DMS53 treated with DMSO at 0.1 percent for 48 hours (cell line): ENCODE measurements around the gene KCNC3.

Experiments used
- DNase-seq: peaks from one replicate; lab custom pipeline; 2025; ENCODE audit not compliant: unreplicated experiment; lab: John Stamatoyannopoulos, UW

The KCNC3 gene

DNA sequence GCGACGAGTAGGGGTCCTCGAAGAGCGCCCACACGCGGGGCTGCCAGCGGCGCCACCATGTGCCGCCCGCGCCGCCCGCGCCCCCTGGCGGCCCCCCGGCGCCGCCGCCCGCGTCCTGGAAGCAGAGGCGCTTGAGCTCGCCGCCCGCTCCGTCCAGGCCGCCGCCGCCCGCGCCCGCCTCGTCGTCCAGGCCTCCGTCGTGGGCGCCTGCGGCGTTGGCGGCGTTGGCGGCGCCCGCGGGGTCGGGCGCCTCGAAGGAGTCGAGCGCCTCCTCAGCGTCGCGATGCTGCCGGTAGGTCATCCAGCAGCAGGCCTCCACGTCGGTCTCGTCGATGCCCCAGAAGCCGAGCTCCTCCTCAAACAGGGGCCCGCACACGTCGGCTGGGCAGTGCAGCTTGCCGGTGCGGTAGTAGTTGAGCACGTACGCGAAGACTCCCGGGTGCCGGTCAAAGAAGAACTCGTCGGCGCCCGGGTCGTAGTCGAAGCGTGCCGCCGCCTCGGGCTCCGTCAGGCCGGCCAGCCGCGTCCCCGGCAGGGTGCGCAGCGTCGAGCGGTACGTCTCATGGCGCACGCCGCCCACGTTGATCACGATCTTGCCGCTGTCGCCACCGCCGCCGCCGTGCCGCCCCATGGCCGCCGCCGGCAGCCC lies 829 bp downstream of the KCNC3 start:
- DNase-seq = no peak

DNA sequence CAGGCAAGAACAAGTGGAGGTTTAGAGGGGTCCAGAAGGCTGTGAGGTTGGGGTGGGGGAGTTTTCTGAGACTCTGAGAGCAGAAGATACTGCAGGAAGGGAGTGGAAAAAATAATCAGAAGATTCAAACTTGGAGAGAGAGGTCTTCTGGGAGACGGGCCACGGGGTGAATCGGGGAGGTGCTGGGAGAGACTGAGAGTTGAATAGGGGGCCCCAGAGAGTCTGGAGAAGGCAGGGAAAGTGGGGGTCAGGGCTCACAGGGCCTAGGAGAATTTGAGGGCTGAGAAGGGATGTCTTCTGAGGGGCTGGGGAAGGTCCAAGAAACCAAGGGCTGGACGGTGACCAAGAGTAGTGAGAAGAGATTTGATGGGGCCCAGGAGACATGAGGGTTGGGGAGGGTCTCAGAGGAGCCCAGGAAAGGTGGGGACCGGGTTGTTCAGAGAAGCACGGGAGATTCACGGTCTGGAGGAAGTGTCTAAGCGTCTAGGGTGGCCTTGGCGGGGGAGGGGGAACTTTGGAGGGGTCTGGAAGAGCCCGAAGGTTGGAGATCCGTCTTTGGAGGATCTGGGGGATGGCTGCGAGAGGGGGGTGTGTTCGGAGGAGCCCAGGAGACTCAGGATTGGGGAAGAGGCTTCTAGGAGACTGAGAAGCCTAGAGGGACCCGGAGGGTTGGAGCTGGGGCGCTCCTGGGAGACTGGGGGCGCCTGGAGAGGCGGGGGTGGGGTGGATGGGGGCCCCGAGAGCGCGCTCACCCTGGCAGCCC lies 1.5 kb downstream of the KCNC3 start:
- no peak for DNase-seq

DNA sequence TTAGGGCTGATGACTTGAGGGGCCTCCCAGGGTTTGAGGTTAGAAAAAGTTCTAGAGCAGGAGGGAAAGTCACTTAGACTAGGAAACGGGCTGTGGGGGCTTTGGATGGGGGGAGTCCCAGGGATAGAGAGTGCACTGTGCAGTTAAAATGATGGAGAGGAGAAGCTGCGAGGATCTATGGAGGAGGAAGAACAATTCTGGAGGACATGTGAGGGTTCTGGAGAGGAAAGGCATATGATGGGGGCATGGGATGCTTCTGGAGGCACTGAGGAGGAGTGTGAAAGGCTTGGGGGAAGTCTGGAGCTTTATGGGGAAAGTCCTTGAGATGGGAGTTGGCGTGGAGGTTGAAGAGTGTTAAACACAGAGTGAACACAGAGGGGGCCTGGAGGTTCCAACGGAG lies 2.2 kb downstream of the KCNC3 start:
- DNase-seq = no peak

DNA sequence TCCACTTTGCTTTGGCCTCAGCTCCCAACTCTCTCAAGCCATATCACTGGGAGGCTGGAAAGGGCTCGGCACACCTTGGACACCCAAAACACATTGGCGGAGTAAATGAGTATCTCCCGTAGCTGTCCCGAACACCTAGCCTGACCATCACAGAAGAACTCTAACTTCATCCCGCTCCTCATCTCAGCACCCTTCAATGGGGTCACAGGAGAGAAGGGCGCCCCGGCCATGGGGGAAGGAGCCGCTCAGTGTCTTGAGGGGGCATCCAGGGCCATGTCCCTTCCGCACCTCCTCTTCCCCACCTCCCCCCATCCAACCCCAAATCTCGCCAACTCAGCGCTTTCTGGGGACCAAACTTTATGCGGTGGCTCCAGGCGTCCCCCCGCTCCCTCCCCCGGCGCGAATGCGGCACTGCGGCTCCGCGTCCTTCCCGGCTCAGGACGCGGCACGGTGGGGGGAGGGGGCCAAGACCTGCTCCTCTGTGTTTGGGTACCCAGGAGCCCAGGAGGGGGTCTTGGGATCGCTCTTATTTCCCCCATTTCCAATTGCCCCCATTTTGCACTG lies 3.0 kb downstream of the KCNC3 start:
- DNase-seq = no peak

DNA sequence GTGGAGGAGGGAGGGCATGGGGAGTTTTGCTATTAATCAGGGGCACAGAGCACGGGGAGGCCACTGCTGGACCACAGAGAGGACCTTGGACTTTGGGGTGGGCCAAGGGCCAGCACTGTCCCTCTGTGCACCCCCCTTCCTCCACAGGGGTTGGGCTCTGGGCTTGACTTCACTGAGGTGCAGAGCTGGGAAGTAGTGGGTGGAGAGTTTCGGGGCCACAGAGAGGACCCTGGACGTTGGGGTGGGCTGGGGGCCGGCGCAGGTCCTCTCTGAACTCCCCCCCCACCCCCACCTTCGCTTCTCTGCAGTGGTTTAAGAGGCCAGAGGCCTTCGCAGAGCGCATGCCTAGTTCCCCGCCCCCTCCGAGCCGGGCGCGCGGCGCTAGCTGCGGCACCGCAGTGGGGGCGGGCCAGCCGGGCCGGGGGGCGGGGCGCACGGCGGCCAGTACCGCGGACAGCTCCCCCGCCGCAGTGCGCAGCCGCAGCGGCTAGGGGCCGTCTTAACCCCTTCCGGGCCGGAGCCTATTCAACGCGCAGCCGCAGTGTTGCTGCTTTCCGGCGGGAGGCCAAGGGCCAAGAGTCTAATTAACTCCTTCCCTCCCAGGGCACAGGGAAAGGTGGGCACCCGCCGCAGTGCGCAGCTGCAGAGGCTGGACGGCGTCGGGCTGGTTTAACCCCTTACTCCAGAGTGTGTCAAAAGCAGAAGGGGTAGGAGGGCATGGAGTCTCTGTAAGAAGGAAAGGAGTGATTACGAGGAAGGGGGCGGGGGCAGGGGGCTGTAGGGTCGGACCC lies 3.7 kb downstream of the KCNC3 start:
- DNase-seq = peak; percentile 45

DNA sequence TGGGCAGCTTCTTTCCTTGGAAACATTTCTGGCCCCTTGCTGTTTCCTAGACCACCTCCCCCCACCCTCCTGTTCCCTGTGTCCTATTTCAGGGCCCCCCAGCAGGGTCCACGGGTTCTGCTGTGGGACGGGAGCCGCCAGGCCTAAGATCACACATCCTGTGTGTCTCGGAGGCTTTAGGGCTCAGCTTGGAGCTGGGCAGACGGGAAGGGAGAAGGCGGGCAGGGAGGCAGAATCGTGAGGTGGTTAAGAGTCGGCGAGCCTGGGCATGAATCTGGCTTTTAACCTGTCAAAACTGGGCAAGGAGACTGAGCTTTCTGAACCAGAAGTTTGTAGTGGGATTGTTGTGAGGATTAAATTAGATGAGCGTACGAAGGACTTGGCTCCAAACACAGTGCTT lies 4.8 kb downstream of the KCNC3 start:
- no peak for DNase-seq

DNA sequence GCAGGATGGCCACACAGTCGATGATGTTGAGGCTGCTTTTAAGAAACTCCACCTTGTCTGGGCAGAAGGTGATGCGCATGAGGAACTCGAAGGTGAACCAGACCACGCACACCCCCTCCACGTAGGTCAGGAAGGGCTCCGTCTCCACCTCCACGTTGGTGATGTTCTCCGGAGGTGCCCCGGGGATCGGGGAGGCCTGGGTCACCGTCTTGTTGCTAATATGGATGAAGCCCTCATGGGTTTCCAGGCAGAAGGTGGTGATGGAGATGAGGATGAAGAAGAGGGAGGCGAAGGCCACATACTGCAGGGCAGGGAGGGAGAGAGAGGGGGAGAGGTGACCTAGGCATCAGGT lies 5.4 kb downstream of the KCNC3 start:
- DNase-seq = no peak

DNA sequence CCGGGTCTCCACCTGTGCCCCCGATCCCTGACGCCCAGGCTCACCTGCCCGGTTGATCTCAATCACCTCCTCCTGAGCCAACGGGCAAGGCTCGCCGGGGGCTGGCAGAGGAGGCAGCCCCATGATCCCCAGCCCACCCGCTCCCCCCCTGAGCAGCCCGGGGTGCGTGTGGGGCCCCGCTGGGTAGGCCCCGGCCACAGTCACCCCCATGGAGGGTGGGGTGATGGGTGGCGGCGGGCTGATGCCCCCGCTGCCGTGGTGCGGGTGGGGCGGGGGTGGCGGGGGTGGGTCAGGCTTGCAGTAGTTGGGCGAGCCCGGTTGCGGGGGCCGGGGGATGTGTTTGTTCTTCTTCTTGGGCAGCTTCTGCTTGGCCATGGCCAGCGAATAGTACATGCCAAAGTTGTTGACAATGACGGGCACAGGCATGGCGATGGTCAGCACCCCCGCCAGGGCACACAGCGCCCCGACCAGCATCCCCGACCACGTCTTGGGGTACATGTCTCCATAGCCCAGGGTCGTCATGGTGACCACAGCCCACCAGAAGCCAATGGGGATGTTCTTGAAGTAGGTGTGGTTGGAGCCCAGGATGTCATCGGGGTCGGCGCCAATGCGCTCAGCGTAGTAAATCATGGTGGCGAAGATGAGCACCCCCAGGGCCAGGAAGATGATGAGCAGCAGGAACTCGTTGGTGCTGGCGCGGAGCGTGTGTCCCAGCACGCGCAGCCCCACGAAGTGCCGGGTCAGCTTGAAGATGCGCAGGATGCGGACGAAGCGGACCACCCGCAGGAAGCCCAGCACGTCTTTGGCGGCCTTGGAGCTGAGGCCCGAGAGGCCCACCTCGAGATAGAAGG lies 6.0 kb downstream of the KCNC3 start:
- no peak for DNase-seq

DNA sequence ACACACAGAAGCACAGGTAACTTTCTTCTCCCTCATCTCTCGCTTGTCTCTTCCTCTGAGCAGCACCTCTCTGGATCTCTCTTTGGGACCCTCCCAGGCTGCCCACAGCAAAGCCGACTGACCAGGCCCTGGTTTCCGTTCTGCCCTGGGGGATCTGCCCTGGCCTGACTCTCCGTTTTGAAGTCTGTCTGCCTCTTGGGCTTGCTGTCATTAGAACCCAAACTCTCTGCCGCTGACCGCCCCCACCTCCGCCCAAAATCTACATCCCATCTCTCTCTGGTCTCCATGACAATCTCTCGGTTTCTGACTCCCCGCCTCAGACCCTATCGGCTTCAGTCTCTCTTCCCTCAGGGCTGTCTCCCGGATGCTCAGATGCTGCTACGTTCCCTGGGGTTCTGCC lies 6.9 kb downstream of the KCNC3 start:
- no peak for DNase-seq

DNA sequence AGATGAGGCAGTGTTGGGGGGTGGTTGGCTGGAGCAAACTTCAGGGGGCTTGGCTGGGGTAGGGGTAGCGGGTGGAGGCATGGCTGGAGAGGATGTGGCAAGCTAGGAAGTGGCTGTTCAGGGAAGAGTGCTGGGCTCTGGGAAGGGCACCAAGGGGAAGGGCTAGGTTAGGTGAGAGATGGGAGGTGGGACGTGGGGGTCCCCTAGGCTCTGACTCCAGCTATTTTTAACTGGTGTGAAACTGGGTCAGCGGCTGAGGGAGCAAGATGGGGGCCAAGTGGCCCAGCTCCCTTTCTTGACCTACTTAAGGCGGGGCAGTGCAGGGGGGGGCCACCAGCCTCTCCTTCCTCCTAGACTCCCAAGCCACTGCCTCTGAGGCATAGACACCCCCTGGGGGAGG lies 7.3 kb downstream of the KCNC3 start:
- DNase-seq = no peak

DNA sequence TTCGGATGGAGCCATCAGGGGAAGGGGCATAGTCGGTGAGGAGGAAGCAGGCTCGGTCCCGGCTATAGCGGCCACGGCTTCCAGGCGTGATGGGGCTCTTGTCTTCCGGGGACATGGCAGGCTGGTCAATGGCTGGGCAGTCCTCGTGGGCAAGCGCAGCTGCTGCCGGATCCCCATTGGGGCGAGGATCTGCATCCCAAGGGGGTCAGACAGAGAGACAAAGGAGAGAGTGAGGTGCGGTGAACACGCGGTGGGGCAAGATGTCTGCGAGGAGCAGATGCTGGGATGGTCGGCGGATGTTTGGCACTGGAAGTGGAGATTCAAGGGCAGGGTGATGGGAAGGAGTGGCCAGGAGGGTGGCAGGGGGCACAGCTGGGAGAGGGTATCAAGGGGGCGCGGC lies 8.6 kb downstream of the KCNC3 start:
- DNase-seq = no peak

DNA sequence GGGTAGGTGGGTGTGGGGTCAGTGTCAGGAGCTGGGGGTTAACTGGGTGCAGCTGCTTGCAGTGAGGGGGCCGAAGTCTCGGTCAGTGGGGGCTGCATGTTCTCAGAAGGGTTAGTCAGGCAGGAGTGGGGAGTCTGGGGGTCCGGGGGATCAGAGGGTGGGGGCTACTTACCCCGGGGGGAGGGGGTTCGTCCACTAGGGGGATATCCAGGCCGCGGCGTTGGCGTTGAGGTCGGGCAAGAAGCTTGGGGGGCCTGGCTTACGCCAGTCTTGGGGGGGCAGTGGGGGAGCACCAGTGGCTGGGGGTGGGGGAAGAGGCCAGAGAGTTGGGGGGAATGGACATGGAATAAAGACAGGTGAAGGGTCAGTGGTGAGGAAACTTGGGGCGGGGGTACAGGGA lies 9.1 kb downstream of the KCNC3 start:
- no peak for DNase-seq

DNA sequence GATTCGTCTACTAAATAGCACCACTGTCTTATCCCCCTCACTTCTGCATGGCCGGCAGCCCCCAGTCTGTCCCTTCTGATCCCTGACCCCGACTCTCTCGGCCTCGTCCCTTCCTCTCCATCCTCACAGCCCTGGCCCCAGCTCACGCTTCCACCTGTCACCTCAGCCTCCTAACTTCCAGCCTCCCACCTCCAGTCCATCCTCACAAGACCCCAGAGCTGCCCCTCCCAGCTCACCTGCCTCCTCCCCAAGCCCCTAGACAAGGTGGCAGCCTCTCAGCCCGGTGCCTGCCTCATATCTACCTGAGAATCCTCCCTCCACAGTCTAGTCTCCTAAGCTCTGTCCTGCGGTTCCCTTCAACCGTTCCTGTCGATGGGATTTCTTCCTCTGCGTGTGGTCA lies 10.0 kb downstream of the KCNC3 start:
- no peak for DNase-seq

DNA sequence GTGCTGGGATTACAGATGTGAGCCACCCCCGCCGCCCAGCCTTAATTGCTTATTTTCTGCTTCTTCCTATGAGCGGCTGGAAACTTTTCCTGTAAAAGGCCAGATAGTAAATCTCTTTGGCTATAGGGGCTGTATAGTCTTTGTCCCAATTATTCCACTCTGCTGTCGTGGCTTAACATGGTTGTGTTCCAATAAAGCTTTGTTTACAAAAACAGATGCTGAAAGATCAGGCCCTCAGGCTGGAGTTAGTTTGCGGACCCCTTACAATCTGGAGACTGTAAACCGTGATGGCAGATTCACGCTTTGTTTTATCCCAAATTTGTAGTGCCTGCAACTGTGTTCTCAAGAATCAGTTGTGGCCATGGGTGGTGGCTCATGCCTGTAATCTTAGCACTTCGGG lies 10.7 kb downstream of the KCNC3 start:
- DNase-seq = no peak

DNA sequence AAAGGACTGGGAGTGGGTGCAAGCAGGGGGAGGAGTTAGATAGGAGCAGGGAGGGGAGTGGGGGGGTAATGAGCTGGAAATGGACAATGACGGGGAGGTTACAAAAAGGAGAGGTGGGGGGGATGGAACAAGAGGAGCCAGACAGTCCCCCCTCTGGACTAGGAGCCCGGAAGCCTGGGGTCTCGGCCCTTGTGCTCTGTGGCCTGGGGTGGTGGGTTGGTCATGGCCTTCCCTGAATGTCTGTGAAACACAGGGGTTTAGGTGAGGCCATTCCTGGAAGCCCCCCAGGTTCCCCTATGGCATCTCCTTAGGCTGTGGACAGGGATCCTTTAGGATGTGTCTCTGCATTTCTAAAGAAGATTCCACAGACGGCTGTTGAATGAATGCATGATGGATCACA lies 12.1 kb downstream of the KCNC3 start:
- DNase-seq = no peak

DNA sequence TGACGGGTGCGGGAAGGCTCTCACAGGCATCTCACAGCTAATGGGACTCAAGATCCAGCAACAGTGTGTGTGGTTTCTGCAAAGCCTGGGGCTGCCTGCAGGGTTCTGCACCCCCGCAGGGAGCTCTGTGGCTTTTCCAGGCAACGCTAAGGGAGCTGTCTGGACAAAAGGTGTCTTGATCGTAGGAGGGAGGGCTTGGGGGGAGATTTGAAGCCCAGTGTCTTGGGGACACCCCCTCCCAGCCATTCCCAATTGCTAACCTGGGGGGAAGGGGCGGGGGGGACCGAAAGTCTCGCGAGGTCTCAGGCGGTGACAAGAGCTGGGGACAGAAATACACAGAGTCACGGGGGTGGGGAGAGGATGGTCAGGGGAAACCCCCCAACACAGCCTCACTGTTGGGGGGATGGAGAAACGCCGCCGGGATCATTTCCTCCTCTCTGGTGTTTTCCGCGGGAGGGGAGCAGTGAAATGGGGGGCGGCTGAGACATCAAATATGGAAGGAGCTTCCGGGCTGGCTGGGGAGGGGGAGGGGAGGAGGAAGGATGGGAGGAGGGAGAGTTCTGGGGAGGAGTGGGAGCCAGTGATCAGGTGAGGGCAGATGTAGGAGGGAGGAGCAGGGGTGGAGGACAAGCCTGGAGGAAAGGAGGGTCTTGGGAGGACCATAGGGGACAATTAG lies 13.3 kb downstream of the KCNC3 start:
- DNase-seq = no peak

DNA sequence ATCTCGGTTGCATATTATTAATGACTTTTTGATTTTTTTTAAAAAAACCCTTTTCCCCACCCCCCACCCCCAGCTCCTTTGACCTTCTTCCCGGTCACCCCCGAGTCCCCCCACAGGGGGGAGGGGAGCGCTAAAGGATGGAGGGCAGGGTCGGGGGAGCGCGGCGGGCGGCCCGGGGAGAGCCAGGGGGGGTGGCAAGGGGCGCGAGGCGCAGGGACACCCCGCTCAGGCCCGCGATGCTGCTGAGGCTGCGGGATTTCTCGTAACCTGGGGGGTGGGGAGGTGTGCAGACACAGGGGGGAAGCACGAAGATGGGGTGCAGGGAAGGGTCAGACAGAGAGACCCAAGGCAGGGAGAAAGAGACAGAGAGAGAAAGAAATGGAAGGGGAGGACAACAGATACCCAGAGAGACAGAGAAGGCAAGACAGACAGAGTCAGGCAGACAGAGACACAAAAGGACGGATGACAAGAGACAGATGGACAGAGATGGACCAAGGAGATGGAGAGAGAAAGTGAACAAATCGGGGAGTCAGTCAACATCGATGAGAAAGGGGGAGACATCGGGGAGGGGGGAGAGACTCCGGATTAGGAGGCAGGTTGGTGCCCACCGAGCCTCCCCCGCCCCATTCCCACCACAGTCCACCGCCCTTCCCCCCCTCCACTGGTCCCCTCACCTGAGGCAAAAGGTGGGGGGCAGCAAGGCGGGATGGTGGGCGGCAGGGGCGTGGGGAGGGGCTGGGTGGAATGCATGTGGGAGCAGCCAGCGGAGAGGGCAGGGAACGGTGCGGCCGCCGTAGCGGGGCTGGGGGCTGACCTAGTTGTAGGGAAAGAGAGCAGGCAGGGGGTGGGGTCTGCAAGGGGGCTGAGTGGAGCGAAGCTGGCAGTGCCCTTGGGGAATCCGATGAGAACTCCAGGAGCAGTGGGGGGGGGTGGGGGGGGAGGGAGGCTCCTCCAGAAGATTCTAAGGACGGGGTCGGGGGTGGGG lies 14.2 kb downstream of the KCNC3 start:
- DNase-seq = no peak

DNA sequence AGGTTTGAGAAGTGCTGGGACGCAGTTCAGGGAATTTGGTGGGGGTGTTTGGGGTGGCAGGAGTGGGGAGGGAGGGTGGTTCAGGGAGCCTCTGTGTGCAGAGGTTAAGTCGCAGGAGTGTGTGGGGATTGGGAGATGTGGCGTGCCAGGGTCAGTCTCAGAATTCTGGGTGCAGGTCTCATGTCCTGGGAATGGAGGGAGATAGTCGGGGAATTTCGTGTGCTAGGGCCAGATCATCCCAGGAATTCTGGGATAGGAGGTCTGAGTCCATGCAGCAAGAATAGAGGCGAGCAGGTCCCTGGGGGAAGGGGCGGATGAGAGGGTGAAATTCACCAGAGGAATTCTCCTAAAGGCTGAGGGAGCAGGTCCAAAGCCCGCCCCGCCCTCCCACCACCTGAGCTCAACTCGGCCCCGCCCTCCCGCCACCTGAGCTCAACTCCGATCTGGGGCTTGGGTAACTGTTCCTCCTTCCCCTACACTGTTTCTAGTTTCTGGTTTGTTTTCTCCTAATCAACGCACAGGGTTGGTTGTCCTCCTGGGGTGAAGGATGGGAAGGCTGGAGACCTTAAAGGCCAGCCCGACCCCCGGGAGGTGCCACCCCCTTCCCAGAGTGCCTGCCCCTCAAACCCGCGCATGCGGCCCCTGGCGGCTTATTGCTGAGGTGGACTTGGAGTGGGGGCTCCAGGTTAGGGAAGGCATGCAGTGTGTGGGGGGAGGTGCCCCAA lies 15.2 kb downstream of the KCNC3 start:
- DNase-seq = no peak
